Mesenchymal stem cell (in vitro differentiated cells and primary cell): Measurements from ENCODE around the gene GPR39.

Experiments
- DNase-seq: peaks from one replicate; pipeline ENCODE4 v3.0.0-alpha.2; 2013
- H2AFZ ChIP-seq: one replicate; pipeline ENCODE4 v1.6.1; 2013; ENCODE audit warnings: low read depth, mild to moderate bottlenecking, control low read depth, inconsistent platforms, low read length, moderate library complexity
- H2AK5ac ChIP-seq: 2 replicates; pipeline ENCODE4 v1.6.1; 2013; ENCODE audit warnings: low read length, moderate library complexity, mild to moderate bottlenecking, inconsistent platforms; ENCODE audit not compliant: severe bottlenecking
- H2BK120ac ChIP-seq: one replicate; pipeline ENCODE4 v1.6.1; 2013; ENCODE audit warnings: low read depth, mild to moderate bottlenecking, inconsistent platforms, low read length, moderate library complexity
- H2BK12ac ChIP-seq, 2 experiments: one replicate each; pipeline ENCODE4 v1.6.1; 2013; ENCODE audit warnings: inconsistent platforms in 2 of 2, low read length in 2 of 2, mild to moderate bottlenecking in 2 of 2, moderate library complexity in 2 of 2, control low read depth in 1 of 2
- H2BK15ac ChIP-seq: one replicate; pipeline ENCODE4 v1.6.1; 2013; ENCODE audit warnings: mild to moderate bottlenecking, low read depth, inconsistent platforms; ENCODE audit not compliant: poor library complexity, severe bottlenecking
- H2BK5ac ChIP-seq: 2 replicates; pipeline ENCODE4 v1.6.1; 2013; ENCODE audit warnings: low read depth, mild to moderate bottlenecking, low read length, control low read depth, inconsistent platforms; ENCODE audit not compliant: poor library complexity, severe bottlenecking
- H3K14ac ChIP-seq, 2 experiments: one replicate each; pipeline ENCODE4 v1.6.1; 2013; ENCODE audit warnings: inconsistent platforms in 2 of 2, low read length in 2 of 2, control low read depth in 1 of 2, mild to moderate bottlenecking in 1 of 2, moderate library complexity in 1 of 2
- H3K18ac ChIP-seq, 2 experiments: one replicate each; pipeline ENCODE4 v1.6.1; 2013; ENCODE audit warnings: inconsistent platforms in 2 of 2, low read length in 2 of 2, control low read depth in 1 of 2, low read depth in 1 of 2, mild to moderate bottlenecking in 1 of 2
- H3K23ac ChIP-seq, 2 experiments: one replicate each; pipeline ENCODE4 v1.6.1; 2013; ENCODE audit warnings: inconsistent platforms in 2 of 2, low read length in 2 of 2, mild to moderate bottlenecking in 2 of 2, moderate library complexity in 2 of 2, control low read depth in 1 of 2
- H3K27ac ChIP-seq: 2 replicates; pipeline ENCODE4 v1.5.1; 2013; ENCODE audit warnings: mild to moderate bottlenecking, moderate library complexity, low read length, control low read depth, inconsistent platforms; ENCODE audit not compliant: poor library complexity, severe bottlenecking
- H3K27me3 ChIP-seq, 2 experiments: 2 replicates each; pipeline versions ENCODE4 v1.6.1 to v1.7.0; 2013; ENCODE audit warnings: low read length in 2 of 2, mild to moderate bottlenecking in 2 of 2, moderate library complexity in 2 of 2, control low read depth in 1 of 2, inconsistent platforms in 1 of 2; ENCODE audit not compliant: control insufficient read depth in 1 of 2, insufficient read depth in 1 of 2
- H3K36me3 ChIP-seq, 2 experiments: 2 replicates each; pipeline versions ENCODE4 v1.6.1 to v1.7.0; 2013; ENCODE audit warnings: low read length in 2 of 2, control low read depth in 1 of 2, inconsistent platforms in 1 of 2, low read depth in 1 of 2, mild to moderate bottlenecking in 1 of 2; ENCODE audit not compliant: insufficient read depth in 2 of 2, control insufficient read depth in 1 of 2
- H3K4ac ChIP-seq, 2 experiments: one replicate each; pipeline ENCODE4 v1.6.1; 2013; ENCODE audit warnings: inconsistent platforms in 2 of 2, low read length in 2 of 2, mild to moderate bottlenecking in 2 of 2, moderate library complexity in 2 of 2, control low read depth in 1 of 2, low read depth in 1 of 2
- H3K4me1 ChIP-seq: 2 replicates; pipeline ENCODE4 v1.6.1; 2013; ENCODE audit warnings: low read depth, low read length, control low read depth; ENCODE audit not compliant: control insufficient read depth, insufficient read depth
- H3K4me2 ChIP-seq: 2 replicates; pipeline ENCODE4 v1.6.1; 2013; ENCODE audit warnings: low read length, mild to moderate bottlenecking, inconsistent platforms; ENCODE audit not compliant: poor library complexity, severe bottlenecking
- H3K4me3 ChIP-seq, 2 experiments: 2 replicates each; pipeline versions ENCODE4 v1.5.1 to v1.7.0; 2013; ENCODE audit warnings: low read length in 2 of 2, mild to moderate bottlenecking in 2 of 2, control low read depth in 1 of 2, low read depth in 1 of 2; ENCODE audit not compliant: insufficient read depth in 1 of 2
- H3K79me1 ChIP-seq: replicated peaks from 2 replicates; pipeline ENCODE4 v1.6.1; 2013; ENCODE audit warnings: mild to moderate bottlenecking, control low read depth, low read length, inconsistent platforms; ENCODE audit not compliant: poor library complexity, severe bottlenecking
- H3K9ac ChIP-seq: 2 replicates; pipeline ENCODE4 v1.7.0; 2013; ENCODE audit warnings: mild to moderate bottlenecking, low read length, moderate library complexity
- H3K9me3 ChIP-seq: 2 replicates; pipeline ENCODE4 v1.7.0; 2013; ENCODE audit warnings: mild to moderate bottlenecking, low read length; ENCODE audit not compliant: control insufficient read depth
- H4K8ac ChIP-seq: one replicate; pipeline ENCODE4 v1.6.1; 2013; ENCODE audit warnings: inconsistent platforms, mild to moderate bottlenecking, low read length, moderate library complexity
- H4K91ac ChIP-seq: one replicate; pipeline ENCODE4 v1.6.1; 2013; ENCODE audit warnings: mild to moderate bottlenecking, low read length, inconsistent platforms
- WGBS: methylation state at CpG from one replicate; pipeline ENCODE4 v1.1.7; 2013; ENCODE audit warnings: mixed read lengths; 5-methylcytosine and 5-hydroxymethylcytosine counted together

Gene GPR39

DNA sequence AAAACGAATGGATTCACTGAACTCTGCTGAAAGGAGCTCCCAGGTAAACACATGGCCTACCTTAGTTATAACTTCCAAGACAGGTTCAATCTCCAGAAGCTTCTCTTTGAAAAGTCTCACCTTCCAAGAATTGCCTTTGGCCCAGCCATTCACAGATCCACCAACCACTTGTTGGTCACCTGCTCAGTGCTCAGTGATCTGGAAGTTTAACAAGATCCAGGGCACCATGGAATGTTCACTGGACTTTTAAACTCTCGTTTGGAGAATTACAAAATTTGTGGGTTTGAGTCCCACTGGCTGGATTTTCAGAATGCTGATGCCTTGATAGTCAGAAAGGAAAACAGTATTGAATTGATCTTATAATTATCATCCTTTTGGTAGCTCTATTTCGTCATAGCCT lies 9.4 kb downstream of the GPR39 start:
- no peak overlapping the region for H2AK5ac ChIP-seq
- 87% methylated on average over 3 of the region's 3 CpGs for WGBS

DNA sequence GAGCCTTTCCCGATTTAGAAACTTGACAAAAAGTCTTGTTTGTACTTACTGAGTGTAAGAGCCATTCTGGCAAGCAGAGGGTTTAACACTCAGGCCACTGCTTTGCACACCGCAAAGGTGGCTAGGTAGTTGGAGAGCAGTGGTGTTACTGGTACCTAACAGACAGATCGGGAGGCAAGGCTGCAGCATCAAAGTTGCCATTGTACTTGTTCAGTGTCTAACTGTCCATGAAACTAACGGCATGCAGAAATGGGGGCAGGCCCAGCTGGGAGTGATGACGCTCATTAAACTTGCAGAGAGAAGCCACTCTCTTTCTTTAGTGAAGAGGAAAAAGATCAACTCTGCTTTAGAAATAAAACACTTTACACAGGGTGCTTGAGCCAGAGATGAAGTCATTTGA lies 10.1 kb downstream of the GPR39 start:
- DNase-seq: no peak

More for the DNA sequence above, 9.4 kb downstream of the GPR39 start:
- Histone ChIP-seq H3K27ac (no peak overlapping the region), H3K27me3 (no peaks in the 10 kb centered on the region), H3K9me3 (no peaks in the 10 kb centered on the region), H3K79me1 (peaks cover 30% of the 10 kb centered on the region), H3K4ac (no peak overlapping the region), H3K4me1 (peaks cover 4% of the 10 kb centered on the region), H3K14ac (no peak overlapping the region), H2BK12ac (no peak overlapping the region), H3K9ac (no peak overlapping the region), H3K23ac (no peak overlapping the region), H3K36me3 (no peaks in the 10 kb centered on the region), H3K4me2 (no peak overlapping the region), H4K8ac (no peak overlapping the region), H3K18ac (no peak overlapping the region), H2BK120ac (no peak overlapping the region), H2BK5ac (no peak overlapping the region), H2AFZ (no peak overlapping the region), H4K91ac (no peak overlapping the region), H3K4me3 (no peak overlapping the region), H2BK15ac (no peak overlapping the region)
- DNase-seq: no peak

DNA sequence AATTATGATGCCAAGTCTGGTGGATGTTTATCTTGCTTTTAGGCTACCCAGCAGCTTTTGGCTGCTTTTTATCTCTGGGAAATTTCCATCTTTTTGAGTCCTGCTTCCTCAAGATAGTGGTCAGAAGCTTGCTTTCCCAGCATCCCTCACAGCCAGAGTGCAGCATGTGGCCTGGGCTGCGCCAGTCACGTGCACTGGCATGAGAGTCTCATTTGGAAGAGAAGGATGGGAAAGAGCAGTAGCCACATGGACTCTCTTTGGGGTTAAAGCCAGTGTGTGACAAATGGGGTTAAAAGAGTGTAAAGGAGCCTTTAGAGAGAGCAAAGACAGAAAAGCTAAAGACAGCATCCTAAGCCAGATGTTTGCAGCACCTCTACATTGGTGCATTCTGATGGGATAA lies 12.7 kb downstream of the GPR39 start:
- Histone ChIP-seq H2BK120ac (no peak overlapping the region), H3K79me1 (peaks cover 24% of the 10 kb centered on the region), H3K27ac (no peak overlapping the region), H4K91ac (no peak overlapping the region), H2BK12ac (no peak overlapping the region), H3K27me3 (no peaks in the 10 kb centered on the region), H4K8ac (no peak overlapping the region), H3K36me3 (no peaks in the 10 kb centered on the region), H3K4me2 (no peak overlapping the region), H3K9me3 (peaks cover 6% of the 10 kb centered on the region), H3K4me3 (no peak overlapping the region), H3K23ac (no peak overlapping the region), H3K18ac (no peak overlapping the region), H2BK15ac (no peak overlapping the region), H3K4me1 (peaks cover 4% of the 10 kb centered on the region), H2AK5ac (no peak overlapping the region), H3K9ac (no peak overlapping the region), H2BK5ac (no peak overlapping the region), H3K14ac (no peak overlapping the region), H2AFZ (no peak overlapping the region), H3K4ac (no peak overlapping the region)
- no peak for DNase-seq
- WGBS: 98% methylated on average over 2 of the region's 2 CpGs

More for the DNA sequence above, 10.1 kb downstream of the GPR39 start:
- Histone ChIP-seq H3K14ac (no peak overlapping the region), H2BK120ac (no peak overlapping the region), H2AFZ (no peak overlapping the region), H4K8ac (peak overlapping the region; percentile 56), H3K23ac (no peak overlapping the region), H3K9ac (no peak overlapping the region), H3K4me3 (no peak overlapping the region), H2BK12ac (no peak overlapping the region), H3K79me1 (peaks cover 30% of the 10 kb centered on the region), H3K36me3 (no peaks in the 10 kb centered on the region), H3K27me3 (no peaks in the 10 kb centered on the region), H3K9me3 (peaks cover under 1% of the 10 kb centered on the region), H3K4me1 (peaks cover 4% of the 10 kb centered on the region), H2BK15ac (no peak overlapping the region), H3K4me2 (no peak overlapping the region), H2AK5ac (no peak overlapping the region), H3K4ac (no peak overlapping the region), H4K91ac (no peak overlapping the region), H3K27ac (no peak overlapping the region), H3K18ac (no peak overlapping the region), H2BK5ac (no peak overlapping the region)
- 98% methylated on average over 4 of the region's 5 CpGs for WGBS

DNA sequence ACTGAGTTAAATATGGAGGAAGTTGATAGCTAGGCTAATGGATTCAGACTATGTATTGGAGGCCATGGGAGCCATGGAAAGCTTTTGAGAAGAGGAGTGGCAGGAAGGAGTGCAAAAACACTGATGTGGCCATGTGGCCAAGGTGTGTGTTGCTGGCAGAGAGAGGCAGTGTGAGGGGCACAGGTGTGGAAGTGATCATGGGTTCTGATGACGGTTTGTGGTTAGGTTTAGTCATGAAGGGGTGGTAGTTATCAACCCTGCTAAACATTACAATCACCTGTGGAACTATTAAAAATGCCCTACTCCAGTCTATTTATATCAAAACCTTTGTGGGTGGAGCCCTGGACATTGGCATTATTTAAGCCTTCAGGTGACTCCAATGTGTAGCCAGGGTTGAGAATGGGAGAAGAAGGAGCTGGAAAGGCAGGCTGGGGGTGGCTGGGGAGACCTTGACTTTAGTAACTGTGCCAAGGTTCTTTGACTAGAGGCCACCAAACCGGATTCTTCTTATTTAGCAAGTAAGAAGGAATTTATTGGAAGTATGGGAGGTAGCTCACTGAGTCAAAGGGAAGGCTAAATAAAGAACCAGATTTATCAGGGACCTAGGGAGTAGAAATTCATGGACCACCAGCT lies 13.5 kb downstream of the GPR39 start:
- Histone ChIP-seq H3K18ac (no peak overlapping the region), H3K23ac (no peak overlapping the region), H3K9me3 (peaks cover 6% of the 10 kb centered on the region), H2BK15ac (no peak overlapping the region), H3K36me3 (no peaks in the 10 kb centered on the region), H3K79me1 (peaks cover 26% of the 10 kb centered on the region), H4K91ac (no peak overlapping the region), H3K4me2 (no peak overlapping the region), H3K4me1 (peaks cover 2% of the 10 kb centered on the region), H2AK5ac (no peak overlapping the region), H3K4ac (no peak overlapping the region), H3K4me3 (no peak overlapping the region), H3K27me3 (no peaks in the 10 kb centered on the region), H4K8ac (no peak overlapping the region), H3K27ac (no peak overlapping the region), H3K14ac (no peak overlapping the region), H3K9ac (no peak overlapping the region), H2BK12ac (no peak overlapping the region), H2BK5ac (no peak overlapping the region), H2BK120ac (no peak overlapping the region), H2AFZ (no peak overlapping the region)
- no peak for DNase-seq
- 94% methylated on average over 1 of the region's 2 CpGs for WGBS
